Activated CD8-positive, alpha-beta T cell treated with anti-CD3 and anti-CD28 coated beads for 36 hours (primary cell): ENCODE measurements around the gene BRPF1. TPM values are rescaled to one million over a fixed set of nuclear protein-coding genes. Genes with fewer than 3 reads are reported as not detected.
A peak's percentile ranks its signal among the peaks of the same experiment; 100 is the strongest.
"Not testable (repeated sequence)": the region's sequence is repeated elsewhere in the genome, so short reads cannot be mapped to it uniquely, and the experiment has no call there.

ENCODE experiments used
- ATAC-seq: fragments of 200-7000 bp; cut with Tn5 transposase; one replicate; pipeline ENCODE4 v1.10.0; 2021; ENCODE audit warnings: mild to moderate bottlenecking, moderate library complexity
- CTCF ChIA-PET: fragments of 350-600 bp; sonication (Branson Sonifier 250); formaldehyde crosslinking; loops from one replicate; lab custom pipeline; 2021; ENCODE audit warnings: antibody characterized with exemption; lab: Charles Lee
- POLR2A ChIA-PET: fragments of 350-600 bp; sonication (Branson Sonifier 250); formaldehyde crosslinking; loops from one replicate; lab custom pipeline; 2021; ENCODE audit warnings: antibody characterized with exemption; lab: Charles Lee
- DNase-seq: peaks from one replicate; pipeline ENCODE4 v3.0.0-alpha.2; 2020
- H3K27ac Mint-ChIP-seq: one replicate; pipeline ENCODE4 v1.8.0; 2021; ENCODE audit warnings: mild to moderate bottlenecking, mixed read lengths
- H3K27me3 Mint-ChIP-seq: one replicate; pipeline ENCODE4 v1.8.0; 2021; ENCODE audit warnings: mixed read lengths
- H3K36me3 Mint-ChIP-seq: one replicate; pipeline ENCODE4 v1.8.0; 2021; ENCODE audit warnings: low read depth, mixed read lengths
- H3K4me1 Mint-ChIP-seq: one replicate; pipeline ENCODE4 v1.8.0; 2021; ENCODE audit warnings: low read depth, mixed read lengths
- H3K4me3 Mint-ChIP-seq: one replicate; pipeline ENCODE4 v1.8.0; 2021; ENCODE audit warnings: mild to moderate bottlenecking, moderate library complexity, mixed read lengths
- H3K9me3 Mint-ChIP-seq: one replicate; pipeline ENCODE4 v1.8.0; 2021; ENCODE audit warnings: mixed read lengths
- intact Hi-C: fragments of 100-400 bp; cut with micrococcal nuclease; formaldehyde crosslinking; loops from one replicate; pipeline ENCODE4 v1.10.0; 2022
- total RNA-seq, 2 experiments: library from RNA; stranded (reverse); gene quantifications; one replicate each; pipeline ENCODE4 v1.2.3, GENCODE V29; 2021
- TF ChIP-seq, protein P1 (sequence below): fragments of 200-600 bp; IDR thresholded peaks from one replicate; pipeline ENCODE4 v1.8.0; 2022; ENCODE audit warnings: antibody characterized with exemption, mild to moderate bottlenecking

BRPF1 gene
- total RNA-seq, 2 experiments from 2014 or later, result 28.2 to 32.3 TPM

DNA sequence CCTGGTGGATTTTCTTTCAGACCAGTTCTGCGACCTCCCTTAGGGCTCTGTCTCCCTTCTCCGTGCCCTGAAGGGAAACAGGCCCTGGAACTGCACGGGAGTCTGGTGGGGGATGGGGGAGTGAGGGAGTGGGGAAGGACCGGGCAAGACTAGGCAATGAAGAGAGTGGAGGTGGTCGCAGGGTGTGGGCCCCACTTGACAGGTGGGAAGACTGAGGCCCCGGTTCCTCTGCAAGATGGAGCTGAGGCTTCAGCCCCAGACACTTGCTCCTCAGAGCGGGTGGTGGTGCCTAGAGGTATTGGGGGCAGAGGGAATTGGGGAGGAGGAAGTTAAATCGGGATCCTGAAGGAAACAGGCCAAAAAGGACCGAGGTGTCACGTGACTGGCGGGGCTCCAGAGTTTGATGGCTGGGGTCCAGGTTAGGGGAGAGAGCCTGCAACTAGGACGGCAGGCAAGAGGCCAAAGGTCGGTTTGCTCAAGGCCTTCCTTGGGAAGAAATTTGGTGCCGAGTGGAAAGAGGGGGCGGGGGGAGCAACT, 38.8 kb downstream of the BRPF1 start:
- ChIA-PET POLR2A (interaction anchor here (0.6 to 3.0 kb wide), 8 partner anchors 9 to 38 kb away, joined by 3 to 16 read pairs (median 6); partner anchors contain the start of genes ARPC4, OGG1 and TADA3), CTCF (interaction anchor here (0.7 to 1.0 kb wide), 2 partner anchors 52 to 493 kb away, joined by 3 read pairs; no protein-coding TSS in a partner anchor)
- ATAC-seq (no peak), DNase-seq (no peak)
- H3K27me3 Mint-ChIP-seq, result no peaks in the 10 kb centered on the region
- intact Hi-C loops, result no loop called here
- TF ChIP-seq, protein P1, sequence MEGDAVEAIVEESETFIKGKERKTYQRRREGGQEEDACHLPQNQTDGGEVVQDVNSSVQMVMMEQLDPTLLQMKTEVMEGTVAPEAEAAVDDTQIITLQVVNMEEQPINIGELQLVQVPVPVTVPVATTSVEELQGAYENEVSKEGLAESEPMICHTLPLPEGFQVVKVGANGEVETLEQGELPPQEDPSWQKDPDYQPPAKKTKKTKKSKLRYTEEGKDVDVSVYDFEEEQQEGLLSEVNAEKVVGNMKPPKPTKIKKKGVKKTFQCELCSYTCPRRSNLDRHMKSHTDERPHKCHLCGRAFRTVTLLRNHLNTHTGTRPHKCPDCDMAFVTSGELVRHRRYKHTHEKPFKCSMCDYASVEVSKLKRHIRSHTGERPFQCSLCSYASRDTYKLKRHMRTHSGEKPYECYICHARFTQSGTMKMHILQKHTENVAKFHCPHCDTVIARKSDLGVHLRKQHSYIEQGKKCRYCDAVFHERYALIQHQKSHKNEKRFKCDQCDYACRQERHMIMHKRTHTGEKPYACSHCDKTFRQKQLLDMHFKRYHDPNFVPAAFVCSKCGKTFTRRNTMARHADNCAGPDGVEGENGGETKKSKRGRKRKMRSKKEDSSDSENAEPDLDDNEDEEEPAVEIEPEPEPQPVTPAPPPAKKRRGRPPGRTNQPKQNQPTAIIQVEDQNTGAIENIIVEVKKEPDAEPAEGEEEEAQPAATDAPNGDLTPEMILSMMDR, result no peak
- H3K9me3 Mint-ChIP-seq, result no peaks in the 10 kb centered on the region
- peaks cover 26% of the 10 kb centered on the region for H3K36me3 Mint-ChIP-seq
- peak overlapping the region; percentile 82 for H3K4me3 Mint-ChIP-seq
- peaks cover 33% of the 10 kb centered on the region for H3K4me1 Mint-ChIP-seq
- peak overlapping the region; percentile 76 for H3K27ac Mint-ChIP-seq

DNA sequence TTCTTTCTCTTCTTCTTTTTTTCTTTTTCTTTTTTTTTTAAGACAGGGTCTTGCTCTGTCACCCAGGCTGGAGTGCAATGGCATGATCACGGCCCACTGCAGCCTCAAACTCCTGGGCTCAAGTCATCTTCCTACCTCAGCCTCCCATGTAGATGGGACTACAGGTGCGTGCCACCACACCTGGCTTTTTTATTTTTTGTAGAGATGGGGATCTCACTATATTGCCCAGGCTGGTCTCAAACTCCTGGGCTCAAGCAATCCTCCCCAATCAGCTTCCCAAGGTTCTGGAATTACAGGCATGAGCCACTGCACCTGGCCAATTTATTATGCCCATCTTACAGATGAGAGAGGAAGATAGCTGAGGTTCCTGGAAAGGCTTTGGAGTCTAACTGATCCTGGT, 39.5 kb downstream of the BRPF1 start:
- Mint-ChIP-seq H3K4me1 (peaks cover 36% of the 10 kb centered on the region), H3K4me3 (peak overlapping the region; percentile 82), H3K36me3 (peaks cover 20% of the 10 kb centered on the region)
- intact Hi-C loops, H3K27ac Mint-ChIP-seq, ATAC-seq, H3K27me3 Mint-ChIP-seq, H3K9me3 Mint-ChIP-seq, DNase-seq: not testable (repeated sequence)
- ChIA-PET CTCF (interaction anchor here (0.7 to 1.0 kb wide), 2 partner anchors 51 to 492 kb away, joined by 3 read pairs; no protein-coding TSS in a partner anchor), POLR2A (interaction anchor here (0.6 to 3.0 kb wide), 10 partner anchors 9 to 38 kb away, joined by 3 to 16 read pairs (median 6); partner anchors contain the start of genes ARPC4, OGG1 and TADA3)

DNA sequence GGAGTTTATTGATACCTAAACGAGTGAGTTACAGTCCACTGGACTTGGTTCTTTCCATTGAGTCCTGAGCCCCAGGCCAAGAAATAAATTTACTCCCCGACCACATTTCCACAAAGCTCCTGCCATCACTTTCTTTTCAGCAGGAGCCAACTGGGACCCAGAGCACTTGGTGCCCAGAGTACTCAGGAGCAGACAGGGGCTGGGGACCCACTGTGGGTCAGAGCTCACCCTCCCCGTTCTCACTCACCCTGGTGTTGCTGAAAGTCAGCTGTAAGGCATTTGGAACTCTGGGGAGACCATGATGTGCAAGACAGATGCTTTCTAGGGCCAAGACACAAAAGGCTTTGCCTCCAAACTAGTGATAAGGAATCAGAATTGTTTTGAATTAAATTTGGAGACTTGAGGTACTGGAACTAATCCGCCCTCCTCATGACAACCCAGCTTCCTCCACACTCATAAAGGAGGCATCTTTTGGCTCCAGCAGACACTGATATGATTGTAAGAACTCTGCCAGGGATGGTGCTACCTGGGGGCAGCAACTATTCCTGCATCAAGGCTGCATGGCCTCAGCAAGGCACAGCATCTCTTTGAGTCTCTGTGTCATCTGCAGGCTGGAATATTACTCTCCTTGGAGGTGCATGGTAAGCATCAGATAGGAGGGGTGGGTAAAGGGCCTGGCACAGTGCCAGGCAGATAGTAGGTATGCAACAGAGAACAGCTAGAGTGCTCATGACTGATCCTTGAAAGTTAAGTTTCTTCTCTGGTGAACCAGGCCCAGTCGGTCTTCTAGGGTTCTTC, 45.6 kb downstream of the BRPF1 start:
- peaks cover 22% of the 10 kb centered on the region for H3K36me3 Mint-ChIP-seq
- ATAC-seq (no peak), DNase-seq (peak; percentile 44)
- H3K27ac Mint-ChIP-seq, result peak overlapping the region; percentile 97
- H3K4me1 Mint-ChIP-seq, result peaks cover 59% of the 10 kb centered on the region
- H3K9me3 Mint-ChIP-seq, result peaks cover 1% of the 10 kb centered on the region
- H3K4me3 Mint-ChIP-seq, result peak overlapping the region; percentile 36
- TF ChIP-seq, protein P1, result no peak
- CTCF ChIA-PET, result interaction anchor here (2.2 to 3.9 kb wide), 3 partner anchors 14 to 50 kb away, joined by 6 to 18 read pairs (median 9); no protein-coding TSS in a partner anchor
- intact Hi-C loops, result no loop called here
- H3K27me3 Mint-ChIP-seq, result no peaks in the 10 kb centered on the region
- POLR2A ChIA-PET, result interaction anchor here (0.8 to 3.3 kb wide), 18 partner anchors 9 to 128 kb away, joined by 3 to 25 read pairs (median 6); partner anchors contain the start of genes ARPC4, BRPF1, CAMK1 and MTMR14

DNA sequence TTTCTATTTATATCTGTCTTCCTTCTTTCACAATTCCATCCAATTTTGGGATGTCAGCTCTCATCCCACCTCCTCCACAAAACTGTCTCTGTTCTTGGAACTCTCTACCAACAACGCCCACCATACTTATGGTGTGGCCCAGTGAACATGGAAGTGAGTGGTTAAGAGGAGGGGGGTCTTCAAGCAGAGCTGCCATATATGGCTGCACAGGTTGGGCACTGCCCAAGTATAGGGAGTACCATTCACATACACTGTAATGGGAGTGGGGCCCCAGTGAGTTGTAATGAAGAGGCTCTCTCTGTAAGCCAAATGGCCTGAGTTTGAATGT, 46.1 kb downstream of the BRPF1 start:
- CTCF ChIA-PET, result interaction anchor here (1.1 to 3.9 kb wide), 5 partner anchors 13 to 205 kb away, joined by 3 to 18 read pairs (median 6); partner anchors contain the start of gene ARPC4

More for the DNA sequence above, 46.1 kb downstream of the BRPF1 start:
- H3K4me1 Mint-ChIP-seq, result peaks cover 62% of the 10 kb centered on the region
- POLR2A ChIA-PET, result interaction anchor here (0.9 to 3.3 kb wide), 19 partner anchors 9 to 381 kb away, joined by 3 to 25 read pairs (median 6); partner anchors contain the start of genes ARPC4, BRPF1, CAMK1 and MTMR14
- ATAC-seq (peak; percentile 34), DNase-seq (peak; percentile 51)
- H3K9me3 Mint-ChIP-seq, result peaks cover 1% of the 10 kb centered on the region
- peak overlapping the region; percentile 97 for H3K27ac Mint-ChIP-seq
- H3K27me3 Mint-ChIP-seq, result no peaks in the 10 kb centered on the region
- peaks cover 27% of the 10 kb centered on the region for H3K36me3 Mint-ChIP-seq
- H3K4me3 Mint-ChIP-seq, result peak overlapping the region; percentile 36
- intact Hi-C loops, result no loop called here
- TF ChIP-seq, protein P1, result no peak
